Calu3 (cell line): ENCODE results near the gene ABCB10. TPM values are rescaled to one million over a fixed set of nuclear protein-coding genes. Genes with fewer than 3 reads are reported as not detected.

Experiments
- BruUV-seq: library from RNA; stranded (reverse); fragments of 400-500 nt; replicated peaks from 2 replicates; lab custom pipeline; 2021; lab: Mats Ljungman, UMichigan
- CTCF ChIA-PET: fragments of 300-600 bp; sonication (Branson Sonifier 250); formaldehyde crosslinking; loops from one replicate; lab custom pipeline; 2022; ENCODE audit warnings: antibody characterized with exemption; lab: Charles Lee
- DNase-seq: peaks from one replicate; pipeline ENCODE4 v3.0.0; 2022
- H3K27ac Mint-ChIP-seq: one replicate; pipeline ENCODE4 v1.8.0; 2022; ENCODE audit warnings: mixed read lengths; ENCODE audit not compliant: unreplicated experiment
- H3K27me3 Mint-ChIP-seq: one replicate; pipeline ENCODE4 v1.8.0; 2022; ENCODE audit warnings: mixed read lengths; ENCODE audit not compliant: unreplicated experiment
- H3K36me3 Mint-ChIP-seq: one replicate; pipeline ENCODE4 v1.8.0; 2022; ENCODE audit warnings: mild to moderate bottlenecking, moderate library complexity, mixed read lengths; ENCODE audit not compliant: insufficient read depth, unreplicated experiment
- H3K4me1 Mint-ChIP-seq: one replicate; pipeline ENCODE4 v1.8.0; 2022; ENCODE audit warnings: mild to moderate bottlenecking, low read depth, mixed read lengths; ENCODE audit not compliant: unreplicated experiment
- H3K4me3 Mint-ChIP-seq: one replicate; pipeline ENCODE4 v1.8.0; 2022; ENCODE audit warnings: mild to moderate bottlenecking, low read depth, moderate library complexity, mixed read lengths; ENCODE audit not compliant: unreplicated experiment
- H3K9me3 Mint-ChIP-seq: one replicate; pipeline ENCODE4 v1.8.0; 2022; ENCODE audit warnings: low read depth, mixed read lengths; ENCODE audit not compliant: unreplicated experiment
- intact Hi-C: fragments of 100-400 bp; cut with micrococcal nuclease; formaldehyde crosslinking; loops from one replicate; pipeline ENCODE4 v1.10.0; 2022; ENCODE audit not compliant: unreplicated experiment
- total RNA-seq: library from RNA; stranded (reverse); gene quantifications from 2 replicates; pipeline ENCODE4 v1.2.3, GENCODE V29; 2022
- TF ChIP-seq, protein P1 (sequence below): fragments of 200-600 bp; IDR thresholded peaks from one replicate; pipeline ENCODE4 v1.8.0; 2022; ENCODE audit warnings: antibody characterized with exemption; ENCODE audit not compliant: unreplicated experiment

ABCB10 gene
- total RNA-seq, 1 experiment from 2014 or later, result 19.9 TPM

- TF ChIP-seq, protein P1, sequence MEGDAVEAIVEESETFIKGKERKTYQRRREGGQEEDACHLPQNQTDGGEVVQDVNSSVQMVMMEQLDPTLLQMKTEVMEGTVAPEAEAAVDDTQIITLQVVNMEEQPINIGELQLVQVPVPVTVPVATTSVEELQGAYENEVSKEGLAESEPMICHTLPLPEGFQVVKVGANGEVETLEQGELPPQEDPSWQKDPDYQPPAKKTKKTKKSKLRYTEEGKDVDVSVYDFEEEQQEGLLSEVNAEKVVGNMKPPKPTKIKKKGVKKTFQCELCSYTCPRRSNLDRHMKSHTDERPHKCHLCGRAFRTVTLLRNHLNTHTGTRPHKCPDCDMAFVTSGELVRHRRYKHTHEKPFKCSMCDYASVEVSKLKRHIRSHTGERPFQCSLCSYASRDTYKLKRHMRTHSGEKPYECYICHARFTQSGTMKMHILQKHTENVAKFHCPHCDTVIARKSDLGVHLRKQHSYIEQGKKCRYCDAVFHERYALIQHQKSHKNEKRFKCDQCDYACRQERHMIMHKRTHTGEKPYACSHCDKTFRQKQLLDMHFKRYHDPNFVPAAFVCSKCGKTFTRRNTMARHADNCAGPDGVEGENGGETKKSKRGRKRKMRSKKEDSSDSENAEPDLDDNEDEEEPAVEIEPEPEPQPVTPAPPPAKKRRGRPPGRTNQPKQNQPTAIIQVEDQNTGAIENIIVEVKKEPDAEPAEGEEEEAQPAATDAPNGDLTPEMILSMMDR, result no peak
- no peak overlapping the region for H3K27ac Mint-ChIP-seq
- no peak overlapping the region for H3K4me3 Mint-ChIP-seq
- H3K27me3 Mint-ChIP-seq, result no peaks in the 10 kb centered on the region
- CTCF ChIA-PET, result no interaction called here
- no peaks in the 10 kb centered on the region for H3K9me3 Mint-ChIP-seq
- H3K36me3 Mint-ChIP-seq, result peaks cover 36% of the 10 kb centered on the region
- BruUV-seq, result no TSS peak
- no peaks in the 10 kb centered on the region for H3K4me1 Mint-ChIP-seq
- intact Hi-C loops, result no loop called here
- DNase-seq, result no peak
Observed at GRCh38 chr1:229470406-229471043, 88.0 kb downstream of the ABCB10 start.

DNA sequence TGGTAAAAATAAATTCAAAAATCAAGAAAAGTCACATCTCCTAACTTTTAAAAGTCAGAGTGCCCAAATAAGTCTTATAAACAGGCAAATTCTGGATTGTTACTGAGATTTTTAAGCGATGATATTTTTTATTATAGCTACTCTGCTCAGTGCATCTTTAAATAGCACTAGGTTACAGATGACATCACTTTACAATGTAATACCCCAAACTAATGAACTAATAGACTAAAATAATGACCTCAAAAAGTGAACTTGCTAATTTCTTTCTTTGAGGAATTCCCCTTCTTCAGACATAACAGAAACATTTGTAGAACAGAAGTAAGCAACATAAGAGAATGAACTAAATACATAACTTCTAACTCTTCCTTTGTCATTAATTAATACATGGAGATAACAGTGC is 91.6 kb downstream of the ABCB10 start:
- no peak for DNase-seq
- H3K9me3 Mint-ChIP-seq, result no peaks in the 10 kb centered on the region
- no peak overlapping the region for H3K27ac Mint-ChIP-seq
- BruUV-seq, result no TSS peak
- H3K36me3 Mint-ChIP-seq, result peaks cover 34% of the 10 kb centered on the region
- intact Hi-C loops, result no loop called here
- H3K27me3 Mint-ChIP-seq, result no peaks in the 10 kb centered on the region
- no peak overlapping the region for H3K4me3 Mint-ChIP-seq
- H3K4me1 Mint-ChIP-seq, result no peaks in the 10 kb centered on the region
- TF ChIP-seq, protein P1, result no peak
- CTCF ChIA-PET, result interaction anchor here (1.3 kb wide), 1 partner anchor 798 kb away, joined by 4 read pairs; no protein-coding TSS in a partner anchor

Other genes with a start within 250 kb of the ABCB10 start
- 10.0 and 11.1 TPM in 2 replicates for gene CCSAP, start 215.7 kb downstream of the ABCB10 start, total RNA-seq
- gene ACTA1, start 124.6 kb downstream of the ABCB10 start, total RNA-seq, result 0.37 and 0.45 TPM in 2 replicates
- gene NUP133, start 50.4 kb downstream of the ABCB10 start, total RNA-seq, result 45.2 and 50.9 TPM in 2 replicates
- 35.8 and 36.3 TPM in 2 replicates for gene TAF5L, start 67.4 kb upstream of the ABCB10 start, total RNA-seq
- 25.2 and 25.7 TPM in 2 replicates for gene URB2, start 67.5 kb upstream of the ABCB10 start, total RNA-seq